PC-3 (cell line): ENCODE data around the gene PRDM11.

Source experiments
- EZH2 ChIP-seq: fragments of 300-600 bp; sonication (generic); IDR thresholded peaks from one replicate; pipeline ENCODE4 v1.6.1; 2017; ENCODE audit warnings: antibody characterized with exemption, mild to moderate bottlenecking, low read length; ENCODE audit not compliant: unreplicated experiment
- EZH2phosphoT487 ChIP-seq: fragments of 300-600 bp; sonication (generic); IDR thresholded peaks from 2 replicates; pipeline ENCODE4 v1.6.1; 2018; ENCODE audit warnings: mild to moderate bottlenecking, antibody characterized with exemption, low read length, borderline replicate concordance
- TF ChIP-seq, protein P1 (sequence below): fragments of 300-600 bp; sonication (generic); conservative IDR thresholded peaks from 2 replicates; pipeline ENCODE4 v1.5.1; 2017; ENCODE audit warnings: antibody characterized with exemption, low read depth, mild to moderate bottlenecking, low read length

- TF ChIP-seq, protein P1, sequence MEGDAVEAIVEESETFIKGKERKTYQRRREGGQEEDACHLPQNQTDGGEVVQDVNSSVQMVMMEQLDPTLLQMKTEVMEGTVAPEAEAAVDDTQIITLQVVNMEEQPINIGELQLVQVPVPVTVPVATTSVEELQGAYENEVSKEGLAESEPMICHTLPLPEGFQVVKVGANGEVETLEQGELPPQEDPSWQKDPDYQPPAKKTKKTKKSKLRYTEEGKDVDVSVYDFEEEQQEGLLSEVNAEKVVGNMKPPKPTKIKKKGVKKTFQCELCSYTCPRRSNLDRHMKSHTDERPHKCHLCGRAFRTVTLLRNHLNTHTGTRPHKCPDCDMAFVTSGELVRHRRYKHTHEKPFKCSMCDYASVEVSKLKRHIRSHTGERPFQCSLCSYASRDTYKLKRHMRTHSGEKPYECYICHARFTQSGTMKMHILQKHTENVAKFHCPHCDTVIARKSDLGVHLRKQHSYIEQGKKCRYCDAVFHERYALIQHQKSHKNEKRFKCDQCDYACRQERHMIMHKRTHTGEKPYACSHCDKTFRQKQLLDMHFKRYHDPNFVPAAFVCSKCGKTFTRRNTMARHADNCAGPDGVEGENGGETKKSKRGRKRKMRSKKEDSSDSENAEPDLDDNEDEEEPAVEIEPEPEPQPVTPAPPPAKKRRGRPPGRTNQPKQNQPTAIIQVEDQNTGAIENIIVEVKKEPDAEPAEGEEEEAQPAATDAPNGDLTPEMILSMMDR = no peak
- TF ChIP-seq EZH2 = no peak
- TF ChIP-seq EZH2phosphoT487 = no peak
Observed at GRCh38 chr11:45185228-45185729, 38.8 kb downstream of the PRDM11 start.
